ENCODE measurements around the gene LGR4.
"Not testable (repeated sequence)": the region's sequence is repeated elsewhere in the genome, so short reads cannot be mapped to it uniquely, and the experiment has no call there.

Gene LGR4

GRCh38 chr11:27472398-27473016, at the start of gene LGR4:
Gene LGR4 (minus strand): TSS chr11:27472790. CDS start chr11:27472302, 488 bp downstream.
- DNase-seq (ENCODE audit: low read depth in 2 of 2), result peak; percentile 27 to 46

GRCh38 chr11:27520226-27520625, 47.6 kb upstream of the LGR4 start:
- DNase-seq (ENCODE audit: low read depth in 2 of 2), result no peak

GRCh38 chr11:27518518-27518917, 45.9 kb upstream of the LGR4 start:
- no peak for DNase-seq (ENCODE audit: low read depth in 2 of 2)

GRCh38 chr11:27517490-27517889, 44.9 kb upstream of the LGR4 start:
- DNase-seq (ENCODE audit: low read depth in 2 of 2), result not testable (repeated sequence)

GRCh38 chr11:27514558-27514957, 42.0 kb upstream of the LGR4 start:
- no peak for DNase-seq (ENCODE audit: low read depth in 2 of 2)

- no peak for DNase-seq (ENCODE audit: low read depth in 2 of 2)
Measured at GRCh38 chr11:27514076-27514475, 41.5 kb upstream of the LGR4 start.

GRCh38 chr11:27513389-27513788, 40.8 kb upstream of the LGR4 start:
- DNase-seq (ENCODE audit: low read depth in 2 of 2), result no peak

- DNase-seq (ENCODE audit: low read depth in 2 of 2), result no peak
Measured at GRCh38 chr11:27512238-27512637, 39.6 kb upstream of the LGR4 start.

GRCh38 chr11:27509908-27510307, 37.3 kb upstream of the LGR4 start:
- DNase-seq (ENCODE audit: low read depth in 2 of 2), result no peak

- no peak for DNase-seq (ENCODE audit: low read depth in 2 of 2)
Measured at GRCh38 chr11:27507557-27508322, 35.1 kb upstream of the LGR4 start.

- peak; percentile 90 to 94 for DNase-seq (ENCODE audit: low read depth in 2 of 2)
Measured at GRCh38 chr11:27506200-27507182, 33.9 kb upstream of the LGR4 start, which contains the start of gene LIN7C. Gene LIN7C (minus strand): TSS chr11:27506769. CDS start chr11:27506752, 17 bp downstream.

GRCh38 chr11:27505781-27506180, 33.2 kb upstream of the LGR4 start:
- no peak for DNase-seq (ENCODE audit: low read depth in 2 of 2)

- DNase-seq (ENCODE audit: low read depth in 2 of 2), result no peak
Measured at GRCh38 chr11:27504205-27504604, 31.6 kb upstream of the LGR4 start.

- DNase-seq (ENCODE audit: low read depth in 2 of 2), result no peak
Measured at GRCh38 chr11:27501100-27501499, 28.5 kb upstream of the LGR4 start.

GRCh38 chr11:27497911-27498310, 25.3 kb upstream of the LGR4 start:
- no peak for DNase-seq (ENCODE audit: low read depth in 2 of 2)

GRCh38 chr11:27497284-27497866, 24.8 kb upstream of the LGR4 start:
- DNase-seq (ENCODE audit: low read depth in 2 of 2), result no peak

- DNase-seq (ENCODE audit: low read depth in 2 of 2), result no peak
Measured at GRCh38 chr11:27496461-27496860, 23.9 kb upstream of the LGR4 start.

- DNase-seq (ENCODE audit: low read depth in 2 of 2), result no peak
Measured at GRCh38 chr11:27495710-27496300, 23.2 kb upstream of the LGR4 start.

- DNase-seq (ENCODE audit: low read depth in 2 of 2), result no peak
Measured at GRCh38 chr11:27489092-27489491, 16.5 kb upstream of the LGR4 start.

GRCh38 chr11:27487706-27488105, 15.1 kb upstream of the LGR4 start:
- DNase-seq (ENCODE audit: low read depth in 2 of 2), result no peak

Data from stimulated activated CD8-positive, alpha-beta memory T cell treated with anti-CD3 and anti-CD28 coated beads, Interleukin-15, amount 100 ng/mL, for 4 hours (primary cell).